ENCODE data around the gene ADAM22.

GRCh38 chr7:87934699-87935383 lies 790 bp downstream of the ADAM22 start:
- TF ChIP-seq TAF1 (IDR thresholded peaks at IDR 0.05; ENCODE audit: borderline replicate concordance, insufficient read depth, low read length) (no peak), POLR2AphosphoS5 (IDR thresholded peaks at IDR 0.05; ENCODE audit: low read depth, low read length) (no peak)

Measured in PFSK-1 (cell line).